Measurements from ENCODE around the gene HS3ST4. TPM values are rescaled to one million over a fixed set of nuclear protein-coding genes. Genes with fewer than 3 reads are reported as not detected.

The HS3ST4 gene
- polyA plus RNA-seq, 3 donors from 2014 or later, result not detected

DNA sequence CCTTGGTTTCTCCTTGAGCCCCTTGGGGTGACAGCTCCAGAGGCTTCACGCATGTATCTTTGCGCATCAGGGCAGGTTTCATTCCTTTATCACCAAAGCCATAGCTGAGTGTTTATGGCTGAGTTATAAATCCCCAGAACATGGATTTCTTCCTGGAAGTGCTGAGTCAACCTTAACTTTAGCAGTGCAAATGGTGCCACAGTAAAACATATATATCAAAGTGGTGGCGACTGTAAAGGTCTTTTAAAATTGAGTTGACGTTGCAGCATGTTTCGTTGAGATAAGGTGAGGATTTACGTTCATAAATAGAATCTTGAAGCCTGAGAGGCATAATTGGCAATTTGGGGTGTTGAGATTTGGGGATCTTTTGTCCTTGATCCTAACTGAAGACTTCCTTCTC, 214.1 kb downstream of the HS3ST4 start:
- no peaks in the 10 kb centered on the region for H3K4me1 Mint-ChIP-seq
- peaks cover 0 to 2% (median 0%) of the 10 kb centered on the region in 6 donors for H3K9me3 Mint-ChIP-seq
- no peak for DNase-seq
- H3K36me3 Mint-ChIP-seq, result no peaks in the 10 kb centered on the region
- no peak overlapping the region for H3K27ac Mint-ChIP-seq
- H3K27me3 Mint-ChIP-seq (ENCODE audit: low read depth in 3 of 3), result peaks cover 0 to 4% (median 2%) of the 10 kb centered on the region in 3 donors
- H3K4me3 Mint-ChIP-seq, result no peak overlapping the region

DNA sequence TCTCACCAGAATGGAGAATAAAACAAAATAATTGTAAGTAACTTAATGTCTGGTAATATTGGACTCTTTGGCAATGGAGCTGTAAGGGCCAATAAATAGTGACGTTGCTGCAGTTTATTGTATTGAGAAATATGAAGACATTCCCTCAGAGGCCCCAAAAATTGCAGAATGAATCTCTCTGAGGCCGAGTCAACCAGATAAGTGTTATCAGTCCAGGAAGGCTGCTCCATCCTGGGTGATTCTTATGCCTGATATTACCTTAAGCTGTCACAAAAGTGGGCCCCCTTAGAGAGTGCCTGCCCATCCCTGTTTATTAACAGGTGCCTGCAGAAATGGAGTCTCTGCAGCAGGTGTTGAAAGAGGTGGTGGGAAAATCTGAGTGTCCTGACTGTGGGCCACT, 219.2 kb downstream of the HS3ST4 start:
- Mint-ChIP-seq H3K4me3 (no peak overlapping the region), H3K27me3 (ENCODE audit: low read depth in 3 of 3) (peaks cover 0 to 2% (median 2%) of the 10 kb centered on the region in 3 donors), H3K9me3 (no peaks in the 10 kb centered on the region), H3K36me3 (no peaks in the 10 kb centered on the region), H3K4me1 (no peaks in the 10 kb centered on the region), H3K27ac (no peak overlapping the region)
- DNase-seq, result no peak

DNA sequence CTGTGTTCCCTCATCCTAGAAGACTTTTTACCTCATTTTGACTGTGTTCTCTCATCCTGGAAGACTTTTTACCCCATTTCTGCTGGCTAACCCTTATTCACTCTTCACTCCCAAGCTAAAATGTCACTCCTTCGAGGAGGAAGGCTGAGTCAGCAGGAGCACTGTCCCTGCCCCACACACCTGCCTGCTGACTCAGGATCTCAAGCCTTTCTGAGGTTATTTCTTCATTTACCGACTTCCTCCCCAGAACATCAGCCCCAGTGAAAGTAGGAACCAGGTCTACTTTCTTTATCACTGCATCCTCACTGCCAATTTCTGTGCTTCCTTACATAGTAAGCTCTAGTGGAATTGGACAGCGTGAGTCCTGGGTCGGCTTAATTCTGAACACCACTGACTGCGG, 220.6 kb downstream of the HS3ST4 start:
- H3K27me3 Mint-ChIP-seq (ENCODE audit: low read depth in 3 of 3), result peaks cover 2 to 7% (median 2%) of the 10 kb centered on the region in 3 donors
- H3K36me3 Mint-ChIP-seq, result no peaks in the 10 kb centered on the region
- no peak overlapping the region for H3K27ac Mint-ChIP-seq
- H3K4me1 Mint-ChIP-seq, result no peaks in the 10 kb centered on the region
- H3K4me3 Mint-ChIP-seq, result no peak overlapping the region
- no peaks in the 10 kb centered on the region for H3K9me3 Mint-ChIP-seq
- DNase-seq, result no peak

DNA sequence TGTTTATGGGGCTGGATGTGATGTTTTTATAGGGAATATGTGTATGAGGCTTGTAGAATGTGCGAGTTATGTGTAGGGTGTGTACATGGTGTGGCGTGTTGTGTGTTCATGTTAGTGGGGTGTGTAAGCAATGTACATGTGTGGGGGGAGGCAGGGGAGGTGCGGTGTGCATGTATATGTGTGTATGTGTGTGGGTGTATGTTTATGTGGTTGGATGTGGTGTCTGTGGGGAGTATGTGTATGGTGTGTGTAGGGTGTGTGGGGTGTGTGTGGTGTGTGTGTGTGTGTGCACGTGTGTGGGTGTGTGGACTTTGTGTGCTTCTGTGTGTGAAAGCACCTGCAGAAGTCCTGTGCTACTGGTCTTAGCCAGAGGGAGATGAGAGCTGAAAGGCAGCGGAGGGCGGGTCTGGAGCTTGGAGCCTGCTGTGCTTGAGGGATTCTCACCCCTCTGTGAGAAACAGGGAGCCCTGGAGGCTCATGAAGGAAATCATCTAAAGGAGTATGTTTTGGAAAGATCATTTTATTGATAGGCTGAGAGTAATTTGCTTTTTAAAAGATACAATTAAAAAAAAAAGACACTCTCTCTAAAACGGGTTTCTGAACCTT, 222.7 kb downstream of the HS3ST4 start:
- H3K27me3 Mint-ChIP-seq (ENCODE audit: low read depth in 3 of 3), result peaks cover 2 to 10% (median 5%) of the 10 kb centered on the region in 3 donors
- H3K27ac Mint-ChIP-seq, result no peak overlapping the region
- no peak overlapping the region for H3K4me3 Mint-ChIP-seq
- DNase-seq, result no peak
- peaks cover 0 to 2% (median 0%) of the 10 kb centered on the region in 6 donors for H3K9me3 Mint-ChIP-seq
- no peaks in the 10 kb centered on the region for H3K36me3 Mint-ChIP-seq
- H3K4me1 Mint-ChIP-seq, result no peaks in the 10 kb centered on the region

DNA sequence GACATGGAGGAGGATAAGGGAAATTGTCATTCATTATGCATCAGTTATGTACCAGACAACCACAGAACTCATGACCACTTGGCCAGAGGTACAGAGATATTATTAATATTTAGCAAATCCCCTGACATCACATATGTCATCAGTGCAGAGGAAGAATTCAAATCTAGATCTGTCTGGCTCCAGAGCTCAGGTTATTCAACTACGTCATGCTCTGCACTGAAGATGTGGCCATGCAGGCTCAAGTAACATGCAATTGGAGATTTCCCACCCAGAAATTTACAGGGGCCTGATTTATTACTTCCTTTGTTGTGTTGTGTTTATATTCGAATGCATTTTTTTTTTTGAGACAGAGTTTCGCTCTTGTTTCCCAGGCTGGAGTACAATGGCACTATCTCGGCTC, 224.3 kb downstream of the HS3ST4 start:
- peaks cover 0 to 2% (median 0%) of the 10 kb centered on the region in 6 donors for H3K9me3 Mint-ChIP-seq
- H3K4me1 Mint-ChIP-seq, result no peaks in the 10 kb centered on the region
- DNase-seq, result no peak
- no peak overlapping the region for H3K27ac Mint-ChIP-seq
- peaks cover 2 to 12% (median 5%) of the 10 kb centered on the region in 3 donors for H3K27me3 Mint-ChIP-seq (ENCODE audit: low read depth in 3 of 3)
- H3K36me3 Mint-ChIP-seq, result no peaks in the 10 kb centered on the region
- H3K4me3 Mint-ChIP-seq, result no peak overlapping the region

DNA sequence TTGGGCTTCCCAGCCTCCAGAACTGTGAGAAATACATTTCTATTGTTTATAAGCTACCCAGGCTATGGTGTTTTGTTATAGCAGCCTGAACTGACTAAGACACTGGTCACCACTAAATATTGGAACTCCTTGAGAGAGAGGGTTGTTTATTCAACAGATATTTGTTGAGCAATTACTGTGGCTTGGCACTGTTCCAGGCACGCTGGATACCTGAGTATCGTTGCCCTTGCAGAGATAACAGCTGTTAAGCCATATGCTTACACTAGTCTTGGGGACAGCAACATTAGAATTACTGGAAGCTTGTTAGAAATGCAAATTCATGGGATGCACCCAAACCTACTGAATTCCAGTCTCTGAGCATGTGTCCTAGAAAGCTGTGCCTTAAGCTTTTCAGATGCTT, 230.7 kb downstream of the HS3ST4 start:
- no peak overlapping the region for H3K4me3 Mint-ChIP-seq
- H3K4me1 Mint-ChIP-seq, result no peaks in the 10 kb centered on the region
- peaks cover 0 to 10% (median 3%) of the 10 kb centered on the region in 3 donors for H3K27me3 Mint-ChIP-seq (ENCODE audit: low read depth in 3 of 3)
- H3K36me3 Mint-ChIP-seq, result no peaks in the 10 kb centered on the region
- DNase-seq, result no peak
- H3K9me3 Mint-ChIP-seq, result peaks cover 0 to 2% (median 0%) of the 10 kb centered on the region in 6 donors
- H3K27ac Mint-ChIP-seq, result no peak overlapping the region

DNA sequence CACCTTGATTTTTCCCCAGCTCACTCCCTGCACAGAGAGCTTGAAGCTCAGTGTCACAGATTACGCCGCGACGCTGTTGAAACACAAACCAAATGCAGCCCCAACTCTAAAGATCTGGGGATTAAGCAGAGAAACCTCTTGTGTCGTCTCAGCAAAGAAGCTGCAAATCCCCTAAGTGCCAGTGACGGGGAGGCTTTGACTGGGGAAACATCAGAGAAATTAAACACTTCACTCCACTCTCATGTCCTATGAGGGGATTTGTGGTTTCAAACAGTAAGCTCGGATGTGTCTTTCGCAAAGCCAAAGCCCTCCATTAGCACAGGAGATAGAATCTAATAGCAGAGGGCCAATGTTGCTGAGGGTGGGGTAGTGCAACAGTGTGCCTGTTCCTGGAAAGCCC, 233.7 kb downstream of the HS3ST4 start:
- peaks cover 0 to 4% (median 1%) of the 10 kb centered on the region in 3 donors for H3K27me3 Mint-ChIP-seq (ENCODE audit: low read depth in 3 of 3)
- H3K4me1 Mint-ChIP-seq, result no peaks in the 10 kb centered on the region
- H3K27ac Mint-ChIP-seq, result no peak overlapping the region
- H3K9me3 Mint-ChIP-seq, result peaks cover 0 to 1% (median 0%) of the 10 kb centered on the region in 6 donors
- DNase-seq, result no peak
- H3K4me3 Mint-ChIP-seq, result no peak overlapping the region
- no peaks in the 10 kb centered on the region for H3K36me3 Mint-ChIP-seq

DNA sequence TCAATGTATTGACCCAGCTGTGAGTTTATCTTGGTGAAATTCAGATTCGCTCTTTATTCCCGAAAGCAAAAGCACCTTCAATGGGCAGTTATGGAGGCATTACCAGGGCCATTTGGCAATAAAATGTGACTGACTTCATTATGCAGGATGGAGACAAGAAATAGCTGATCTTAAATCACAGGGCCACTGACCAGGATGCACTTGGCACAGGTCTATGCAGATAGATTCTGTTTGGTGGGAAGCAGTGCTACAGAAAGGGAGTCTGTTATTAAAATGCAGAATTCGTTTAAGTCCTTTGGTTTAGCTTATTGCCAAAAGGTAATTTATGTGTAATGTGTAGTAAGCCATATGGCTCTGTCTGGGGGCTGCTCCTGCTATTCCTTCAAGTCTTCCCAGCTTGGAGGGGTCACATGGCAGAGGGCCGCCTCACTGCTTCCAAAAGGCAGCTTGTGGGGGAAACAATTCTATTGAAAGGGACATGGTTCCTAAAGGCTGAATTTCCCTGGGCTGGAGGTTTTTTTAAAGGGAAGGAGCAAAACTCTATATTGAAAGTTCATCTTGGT, 239.8 kb downstream of the HS3ST4 start:
- H3K36me3 Mint-ChIP-seq, result no peaks in the 10 kb centered on the region
- no peak overlapping the region for H3K4me3 Mint-ChIP-seq
- H3K27ac Mint-ChIP-seq, result no peak overlapping the region
- no peak for DNase-seq
- peaks cover 0 to 4% (median 0%) of the 10 kb centered on the region in 6 donors for H3K9me3 Mint-ChIP-seq
- H3K4me1 Mint-ChIP-seq, result no peaks in the 10 kb centered on the region
- peaks cover 0 to 7% (median 1%) of the 10 kb centered on the region in 3 donors for H3K27me3 Mint-ChIP-seq (ENCODE audit: low read depth in 3 of 3)

DNA sequence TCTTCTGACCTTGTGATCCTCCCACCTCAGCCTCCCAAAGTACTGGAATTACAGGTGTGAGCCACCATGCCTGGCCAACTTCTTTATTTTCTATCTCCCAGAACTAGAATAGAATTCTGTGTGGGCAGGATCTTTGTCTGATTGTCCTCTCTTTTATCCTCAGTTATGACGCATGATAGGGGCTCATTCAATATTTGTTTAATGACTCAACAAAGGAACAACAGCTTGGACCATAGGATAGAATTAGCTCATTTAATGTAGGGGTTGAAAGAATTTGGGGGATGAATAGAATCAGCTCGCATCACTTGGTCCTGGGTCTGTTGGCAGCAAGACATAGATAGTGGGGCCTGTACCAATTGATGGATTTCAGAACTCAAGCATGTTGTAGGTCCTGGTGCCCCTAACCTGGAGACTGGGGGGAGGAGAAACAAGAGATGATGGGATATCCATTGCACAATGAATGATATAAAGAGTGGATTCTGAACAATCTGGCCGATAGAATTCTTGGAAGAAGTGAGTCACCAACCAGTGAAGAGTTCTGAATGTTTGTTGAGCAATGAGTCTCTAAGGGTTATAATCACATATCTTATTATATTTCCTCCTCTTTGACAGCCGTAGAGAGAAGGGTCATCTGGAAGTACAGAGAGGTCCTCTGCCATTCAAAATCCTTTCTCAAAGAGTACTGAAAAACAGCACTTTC, 250.2 kb downstream of the HS3ST4 start:
- DNase-seq, result no peak
- H3K9me3 Mint-ChIP-seq, result peaks cover 0 to 2% (median 0%) of the 10 kb centered on the region in 6 donors
- no peaks in the 10 kb centered on the region for H3K36me3 Mint-ChIP-seq
- H3K27ac Mint-ChIP-seq, result no peak overlapping the region
- peaks cover 0 to 9% (median 0%) of the 10 kb centered on the region in 3 donors for H3K27me3 Mint-ChIP-seq (ENCODE audit: low read depth in 3 of 3)
- H3K4me3 Mint-ChIP-seq, result no peak overlapping the region
- H3K4me1 Mint-ChIP-seq, result no peaks in the 10 kb centered on the region

DNA sequence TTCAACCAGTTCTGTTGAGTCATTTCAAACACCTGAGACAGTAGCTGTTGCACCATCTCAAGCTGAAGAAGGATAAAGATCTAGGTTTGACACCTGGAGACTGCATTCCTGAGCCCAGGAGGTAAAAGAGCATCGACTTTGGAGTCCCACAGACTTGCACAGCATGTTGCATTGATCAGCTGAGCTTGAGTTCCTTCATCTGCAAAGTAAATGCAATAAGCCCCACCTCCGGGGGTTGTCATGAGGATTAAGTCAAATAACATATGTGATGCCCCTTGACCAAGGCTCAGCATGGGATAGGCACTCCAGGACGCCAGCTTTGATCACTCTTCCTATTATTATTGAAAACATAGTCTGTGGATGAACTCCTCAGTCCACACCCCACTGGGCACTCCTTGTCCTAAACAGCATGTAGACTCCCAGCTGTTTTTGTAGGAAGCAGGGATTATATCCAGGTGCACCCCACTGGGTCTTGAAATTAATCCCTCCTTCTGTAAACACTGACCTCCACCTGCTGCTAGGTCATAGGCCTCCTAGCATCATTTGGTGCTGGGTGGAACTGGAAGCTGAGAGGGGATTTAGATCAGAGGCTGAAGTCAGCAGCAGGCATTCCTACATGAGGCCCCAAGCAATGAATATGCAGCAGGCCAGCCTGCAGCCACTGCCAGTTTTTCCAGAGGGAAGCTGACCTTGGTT, 259.0 kb downstream of the HS3ST4 start:
- no peak overlapping the region for H3K4me3 Mint-ChIP-seq
- H3K27me3 Mint-ChIP-seq (ENCODE audit: low read depth in 3 of 3), result peaks cover 0 to 5% (median 3%) of the 10 kb centered on the region in 3 donors

DNA sequence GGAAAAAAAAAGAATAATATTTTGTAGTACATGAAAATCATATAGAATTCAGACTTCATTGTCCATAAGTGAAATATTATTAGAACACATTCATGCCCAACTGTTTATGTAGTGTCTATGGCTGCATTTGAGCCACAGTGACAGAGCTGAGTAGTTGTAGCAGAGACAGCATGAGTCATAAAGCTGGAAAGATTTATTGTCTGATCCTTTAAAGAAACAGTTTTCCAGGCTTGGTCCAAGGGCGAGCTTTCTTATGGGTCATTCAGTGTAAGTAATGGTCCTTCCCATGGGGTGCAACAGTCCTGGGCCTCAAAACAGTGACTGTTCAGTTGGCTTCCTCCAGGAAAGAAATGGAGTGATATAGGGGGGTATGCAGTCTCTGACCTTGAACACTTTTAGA, 260.2 kb downstream of the HS3ST4 start:
- Mint-ChIP-seq H3K36me3 (no peaks in the 10 kb centered on the region), H3K27ac (no peak overlapping the region), H3K27me3 (ENCODE audit: low read depth in 3 of 3) (peaks cover 0 to 7% (median 3%) of the 10 kb centered on the region in 3 donors), H3K9me3 (peaks cover 0 to 2% (median 0%) of the 10 kb centered on the region in 6 donors), H3K4me3 (no peak overlapping the region), H3K4me1 (no peaks in the 10 kb centered on the region)
- no peak for DNase-seq

More for the DNA sequence above, 259.0 kb downstream of the HS3ST4 start:
- DNase-seq, result no peak
- no peak overlapping the region for H3K27ac Mint-ChIP-seq
- no peaks in the 10 kb centered on the region for H3K36me3 Mint-ChIP-seq
- H3K4me1 Mint-ChIP-seq, result no peaks in the 10 kb centered on the region
- no peaks in the 10 kb centered on the region for H3K9me3 Mint-ChIP-seq

DNA sequence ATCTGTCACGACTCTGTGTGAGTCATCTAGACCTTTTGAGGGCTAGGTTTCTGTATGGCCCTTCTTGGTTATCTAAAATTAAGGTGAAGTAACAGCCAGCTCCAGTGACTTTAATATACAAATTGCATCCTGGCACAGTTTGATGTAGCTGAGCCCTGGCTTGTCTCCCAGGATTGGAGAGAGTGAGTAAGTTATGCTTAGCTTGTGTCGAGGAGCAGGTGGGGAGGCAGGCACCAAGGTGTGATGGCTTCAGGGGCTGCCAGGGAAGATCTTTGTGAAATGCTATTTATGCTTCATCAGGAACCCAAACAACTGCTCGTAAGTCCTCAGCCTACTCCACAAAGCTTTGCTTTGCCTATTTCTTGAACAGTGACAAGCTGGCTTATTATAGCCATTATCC, 261.2 kb downstream of the HS3ST4 start:
- Mint-ChIP-seq H3K4me3 (no peak overlapping the region), H3K36me3 (no peaks in the 10 kb centered on the region), H3K4me1 (no peaks in the 10 kb centered on the region), H3K9me3 (peaks cover 0 to 2% (median 0%) of the 10 kb centered on the region in 6 donors), H3K27ac (no peak overlapping the region), H3K27me3 (ENCODE audit: low read depth in 3 of 3) (peaks cover 0 to 9% (median 0%) of the 10 kb centered on the region in 3 donors)
- no peak for DNase-seq

DNA sequence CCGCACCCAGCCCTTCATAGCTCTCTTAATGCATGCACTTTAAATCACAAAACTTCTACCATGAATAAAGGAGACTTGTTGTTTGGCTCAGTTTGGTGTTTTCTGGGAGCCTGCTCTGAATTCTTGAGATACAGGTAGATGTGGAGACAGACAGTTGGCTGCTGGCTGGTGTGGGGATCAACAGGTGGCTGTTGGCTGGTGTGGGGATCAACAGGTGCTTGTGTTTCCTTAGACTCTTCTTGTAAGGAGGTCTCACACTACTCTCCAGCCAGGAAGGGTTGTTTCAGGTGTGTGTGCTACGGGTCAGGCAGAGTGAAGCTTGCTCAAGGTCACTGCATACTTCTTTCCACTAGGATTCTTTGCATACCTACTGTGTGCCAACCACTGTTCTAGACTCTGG, 265.9 kb downstream of the HS3ST4 start:
- Mint-ChIP-seq H3K4me1 (no peaks in the 10 kb centered on the region), H3K27me3 (ENCODE audit: low read depth in 3 of 3) (peaks cover 0 to 6% (median 2%) of the 10 kb centered on the region in 3 donors)
- DNase-seq, result no peak

DNA sequence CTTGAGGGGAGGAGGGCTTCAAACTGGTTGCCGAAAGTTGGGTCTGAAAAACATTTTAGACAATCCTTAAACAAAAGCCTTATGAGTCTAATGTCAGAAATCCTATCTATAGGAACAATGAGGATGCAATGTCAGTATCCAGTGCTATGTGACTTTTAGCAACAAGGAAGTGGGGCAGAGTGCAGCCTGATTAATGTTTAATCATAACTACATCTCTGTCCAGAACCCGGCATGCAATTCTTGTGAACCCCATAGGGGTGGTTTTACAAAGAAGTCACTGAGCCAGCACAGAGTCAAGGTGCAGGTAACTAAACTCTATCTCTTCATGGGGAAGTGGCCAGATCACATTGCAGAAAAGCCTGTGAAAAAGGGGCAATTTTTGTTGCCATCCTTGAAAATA, 267.5 kb downstream of the HS3ST4 start:
- Mint-ChIP-seq H3K4me3 (no peak overlapping the region), H3K27ac (no peak overlapping the region), H3K36me3 (no peaks in the 10 kb centered on the region), H3K4me1 (no peaks in the 10 kb centered on the region), H3K27me3 (ENCODE audit: low read depth in 3 of 3) (peaks cover 2 to 10% (median 2%) of the 10 kb centered on the region in 3 donors), H3K9me3 (peaks cover 0 to 3% (median 0%) of the 10 kb centered on the region in 6 donors)
- no peak for DNase-seq

More for the DNA sequence above, 265.9 kb downstream of the HS3ST4 start:
- H3K4me3 Mint-ChIP-seq, result no peak overlapping the region
- H3K9me3 Mint-ChIP-seq, result peaks cover 0 to 3% (median 0%) of the 10 kb centered on the region in 6 donors
- H3K27ac Mint-ChIP-seq, result no peak overlapping the region
- no peaks in the 10 kb centered on the region for H3K36me3 Mint-ChIP-seq
